H1 (cell line): ENCODE data around the gene SLC25A42. TPM values are rescaled to one million over a fixed set of nuclear protein-coding genes. Genes with fewer than 3 reads are reported as not detected.

ENCODE experiments used
- ATF3 ChIP-seq: IDR thresholded peaks from 2 replicates; pipeline ENCODE4 v1.6.1; 2011; ENCODE audit warnings: low read depth, mild to moderate bottlenecking, low read length; ENCODE audit not compliant: insufficient read depth
- BACH1 ChIP-seq: IDR thresholded peaks from 2 replicates; pipeline ENCODE4 v1.6.1; 2012; ENCODE audit warnings: low read length, improper control_type of control experiment
- CBX5 ChIP-seq: fragments of 300-800, 300-1000 bp; sonication (generic); IDR thresholded peaks from 2 replicates; pipeline ENCODE4 v1.7.1; 2016; ENCODE audit warnings: antibody characterized with exemption, low read length, low read depth
- CBX8 ChIP-seq: fragments of 300-800, 300-1000 bp; sonication (generic); IDR thresholded peaks from 2 replicates; pipeline ENCODE4 v1.7.1; 2016; ENCODE audit warnings: low read depth, low read length, borderline replicate concordance
- CHD2 ChIP-seq: IDR thresholded peaks from 2 replicates; pipeline ENCODE4 v1.6.1; 2012; ENCODE audit warnings: low read length, improper control_type of control experiment
- CTBP2 ChIP-seq: IDR thresholded peaks from 2 replicates; pipeline ENCODE4 v1.7.0; 2011; ENCODE audit warnings: borderline replicate concordance, mild to moderate bottlenecking, moderate library complexity, mixed read lengths, low read length; ENCODE audit not compliant: insufficient read depth, insufficient read length
- EGR1 ChIP-seq: IDR thresholded peaks from 2 replicates; pipeline ENCODE4 v1.6.1; 2011; ENCODE audit warnings: low read depth, low read length, borderline replicate concordance
- EZH2 ChIP-seq: fragments of 200-600 bp; sonication (generic); IDR thresholded peaks from 2 replicates; pipeline ENCODE4 v1.7.1; 2012; ENCODE audit warnings: low read depth, mild to moderate bottlenecking, moderate library complexity, low read length, inconsistent platforms; ENCODE audit not compliant: severe bottlenecking
- HDAC6 ChIP-seq: IDR thresholded peaks from one replicate; pipeline ENCODE4 v1.7.1; 2012; ENCODE audit warnings: low read depth, mild to moderate bottlenecking, inconsistent platforms, low read length, moderate library complexity
- JUND ChIP-seq: IDR thresholded peaks from 2 replicates; pipeline ENCODE4 v1.6.1; 2011; ENCODE audit warnings: mild to moderate bottlenecking, improper control_type of control experiment, low read length
- KDM4A ChIP-seq: IDR thresholded peaks from one replicate; pipeline ENCODE4 v1.7.1; 2012; ENCODE audit warnings: low read depth, mild to moderate bottlenecking, moderate library complexity, low read length, inconsistent platforms; ENCODE audit not compliant: severe bottlenecking
- NANOG ChIP-seq: IDR thresholded peaks from 2 replicates; pipeline ENCODE4 v1.6.1; 2011; ENCODE audit warnings: low read length, low read depth, mild to moderate bottlenecking, inconsistent platforms; ENCODE audit not compliant: insufficient read depth, poor library complexity, severe bottlenecking
- POLR2A ChIP-seq, 2 experiments: IDR thresholded peaks; 1 replicate in 1 of 2; 2 replicates in 1 of 2; pipeline ENCODE4 v1.6.1; 2011; ENCODE audit warnings: low read depth in 2 of 2, low read length in 2 of 2, mild to moderate bottlenecking in 2 of 2; ENCODE audit errors: control extremely low read depth in 1 of 2
- RXRA ChIP-seq: IDR thresholded peaks from 2 replicates; pipeline ENCODE4 v1.6.1; 2011; ENCODE audit warnings: low read depth, mild to moderate bottlenecking, low read length, moderate library complexity; ENCODE audit not compliant: insufficient read depth
- SIN3A ChIP-seq, 2 experiments: IDR thresholded peaks in 1 of 2; conservative IDR thresholded peaks in 1 of 2; 2 replicates each; pipeline ENCODE4 v1.6.1; 2011 to 2012; ENCODE audit warnings: low read length in 2 of 2, improper control_type of control experiment in 1 of 2, low read depth in 1 of 2, mild to moderate bottlenecking in 1 of 2
- SIX5 ChIP-seq: IDR thresholded peaks from 2 replicates; pipeline ENCODE4 v1.6.1; 2011; ENCODE audit warnings: mild to moderate bottlenecking, low read depth, low read length
- SUZ12 ChIP-seq: fragments of 200-600 bp; sonication (generic); IDR thresholded peaks from 2 replicates; pipeline ENCODE4 v1.6.1; 2012; ENCODE audit warnings: mild to moderate bottlenecking, inconsistent platforms, low read length, moderate library complexity, mixed read lengths
- TBP ChIP-seq: IDR thresholded peaks from 2 replicates; pipeline ENCODE4 v1.6.1; 2011; ENCODE audit warnings: low read depth, low read length, improper control_type of control experiment
- TCF12 ChIP-seq: IDR thresholded peaks from 2 replicates; pipeline ENCODE4 v1.6.1; 2011; ENCODE audit warnings: low read depth, mild to moderate bottlenecking, low read length
- polyA plus RNA-seq, 7 experiments: library from polyadenylated mRNA; depleted of rRNA in 3 of 7; stranded (reverse) in 5 of 7; unstranded in 2 of 7; fragments of >200 nt in 5 of 7; fragments of 200-250 nt in 2 of 7; gene quantifications; 1 replicate in 5 of 7; 2 replicates in 1 of 7; 4 replicates in 1 of 7; pipeline versions ENCODE4 v1.2.1 to v1.2.3, GENCODE V29; 2011 to 2013; ENCODE audit warnings: missing spikeins in 2 of 7, mixed read lengths in 2 of 7
- total RNA-seq: library from RNA; stranded (reverse); fragmentation: NEBNext Ultra II Directional; extraction: Animal tissue kit (Norgen Biotek cat#: 25700); gene quantifications from 2 replicates; pipeline ENCODE4 v1.2.1, GENCODE V29; 2021
- TF ChIP-seq, protein P1 (sequence below), 3 experiments: IDR thresholded peaks; 1 replicate in 2 of 3; 2 replicates in 1 of 3; pipeline versions ENCODE4 v1.5.1 to v1.6.1; 2011; ENCODE audit warnings: low read length in 3 of 3, mild to moderate bottlenecking in 3 of 3, inconsistent platforms in 2 of 3, low read depth in 1 of 3, moderate library complexity in 1 of 3; ENCODE audit not compliant: insufficient read depth in 1 of 3; ENCODE audit errors: control extremely low read depth in 1 of 3

SLC25A42 gene
- total and polyA plus RNA-seq, 2 of the 8 experiments (the other 6 are each of a cell fraction or from before 2014, with no cell fraction given) = 5.9 to 6.2 TPM

DNA sequence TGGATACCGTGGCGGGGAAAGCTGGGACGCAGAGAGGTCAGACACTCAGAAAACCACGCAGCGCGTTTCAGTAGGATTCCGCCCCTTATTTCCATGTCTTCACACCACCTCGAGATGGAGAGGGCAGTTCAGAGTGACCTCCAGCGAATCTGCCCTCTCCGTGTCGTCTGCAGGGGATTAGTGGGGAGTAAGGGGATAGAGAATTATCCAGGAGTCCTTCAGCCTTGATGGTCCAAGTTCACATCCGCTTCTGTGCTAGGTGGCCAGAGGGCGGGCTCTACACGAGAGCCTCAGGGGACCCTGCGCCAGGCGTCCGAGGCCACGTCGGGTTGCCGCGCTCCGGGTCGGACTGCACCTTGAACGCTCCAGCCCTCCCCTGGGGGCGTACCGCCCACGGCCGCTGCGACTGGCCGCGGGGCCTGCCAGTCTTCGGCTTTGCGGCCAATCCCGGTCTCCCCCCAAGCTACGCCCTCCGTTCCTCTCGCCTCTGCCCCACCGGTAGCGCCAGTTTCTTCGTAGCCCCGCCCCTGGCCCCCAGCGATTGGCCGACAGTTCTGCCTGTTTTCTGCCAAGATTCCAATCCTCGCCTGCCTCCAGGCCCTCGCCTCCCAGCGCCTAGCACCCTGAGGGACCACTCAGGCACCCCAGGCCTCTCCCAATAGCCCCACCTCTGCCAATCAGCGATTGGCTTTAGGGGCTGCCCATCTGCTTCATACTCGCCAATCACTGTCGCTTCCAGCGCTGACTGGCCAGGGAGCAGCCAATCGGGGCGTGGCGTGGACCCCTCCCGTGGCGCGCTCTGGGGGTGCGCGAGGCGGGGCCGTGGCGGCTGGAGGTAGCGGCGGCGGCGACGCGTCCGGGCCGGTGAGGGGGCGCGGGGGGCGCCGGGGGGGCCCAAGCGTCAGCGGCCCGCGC, at the start of gene SLC25A42 (continued):
- TF ChIP-seq TCF12 = no peak
- TF ChIP-seq RXRA = no peak
- TF ChIP-seq, protein P1, sequence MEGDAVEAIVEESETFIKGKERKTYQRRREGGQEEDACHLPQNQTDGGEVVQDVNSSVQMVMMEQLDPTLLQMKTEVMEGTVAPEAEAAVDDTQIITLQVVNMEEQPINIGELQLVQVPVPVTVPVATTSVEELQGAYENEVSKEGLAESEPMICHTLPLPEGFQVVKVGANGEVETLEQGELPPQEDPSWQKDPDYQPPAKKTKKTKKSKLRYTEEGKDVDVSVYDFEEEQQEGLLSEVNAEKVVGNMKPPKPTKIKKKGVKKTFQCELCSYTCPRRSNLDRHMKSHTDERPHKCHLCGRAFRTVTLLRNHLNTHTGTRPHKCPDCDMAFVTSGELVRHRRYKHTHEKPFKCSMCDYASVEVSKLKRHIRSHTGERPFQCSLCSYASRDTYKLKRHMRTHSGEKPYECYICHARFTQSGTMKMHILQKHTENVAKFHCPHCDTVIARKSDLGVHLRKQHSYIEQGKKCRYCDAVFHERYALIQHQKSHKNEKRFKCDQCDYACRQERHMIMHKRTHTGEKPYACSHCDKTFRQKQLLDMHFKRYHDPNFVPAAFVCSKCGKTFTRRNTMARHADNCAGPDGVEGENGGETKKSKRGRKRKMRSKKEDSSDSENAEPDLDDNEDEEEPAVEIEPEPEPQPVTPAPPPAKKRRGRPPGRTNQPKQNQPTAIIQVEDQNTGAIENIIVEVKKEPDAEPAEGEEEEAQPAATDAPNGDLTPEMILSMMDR (IDR thresholded peaks at IDR 0.05; ENCODE audit: control extremely low read depth in 1 of 3, insufficient read depth in 1 of 3, low read depth in 1 of 3, low read length in 3 of 3) = no peak
- no peak for TF ChIP-seq ATF3
- TF ChIP-seq TBP = no peak
- no peak for TF ChIP-seq JUND
- TF ChIP-seq CHD2 = peak; percentile 90
- TF ChIP-seq HDAC6 = no peak
- no peak for TF ChIP-seq EZH2
- TF ChIP-seq NANOG = peak; percentile 46
- TF ChIP-seq CBX5 = no peak
- no peak for TF ChIP-seq BACH1
- TF ChIP-seq CTBP2 = no peak
- TF ChIP-seq EGR1 = peak; percentile 76
- no peak for TF ChIP-seq SIX5
- TF ChIP-seq SUZ12 = no peak
- TF ChIP-seq POLR2A (IDR thresholded peaks at IDR 0.05; ENCODE audit: control extremely low read depth in 1 of 2, low read depth in 2 of 2, low read length in 2 of 2) = peak; percentile 60 to 74
- no peak for TF ChIP-seq CBX8
- TF ChIP-seq KDM4A = peak; percentile 32
- peak in 1 of 2 experiments; percentile 11; a peak in 1 of 4 replicates for TF ChIP-seq SIN3A (conservative IDR thresholded peaks at IDR 0.05 in 1 of 2, IDR thresholded peaks at IDR 0.05 in 1 of 2; ENCODE audit: low read depth in 1 of 2, low read length in 2 of 2)
